DND-41 (cell line): ENCODE results near the gene DOCK9.

Experiments
- ATAC-seq: fragments of 200-7000 bp; cut with Tn5 transposase; 3 replicates; pipeline ENCODE4 v1.9.1; 2021; ENCODE audit warnings: low read depth; ENCODE audit not compliant: insufficient read depth
- DNase-seq: peaks from one replicate; pipeline ENCODE4 v3.0.0-alpha.2; 2020
- H2AFZ ChIP-seq: 2 replicates; pipeline ENCODE4 v1.6.0; 2012; ENCODE audit warnings: low read depth, low read length
- H3K27ac ChIP-seq: 2 replicates; pipeline ENCODE4 v1.5.1; 2012; ENCODE audit warnings: low read length, inconsistent platforms
- H3K27me3 ChIP-seq: fragments of 200-600 bp; sonication (generic); 2 replicates; pipeline ENCODE4 v1.6.0; 2012; ENCODE audit warnings: low read length, mild to moderate bottlenecking, inconsistent platforms; ENCODE audit not compliant: insufficient read depth, poor library complexity
- H3K36me3 ChIP-seq: 2 replicates; pipeline ENCODE4 v1.5.1; 2012; ENCODE audit warnings: low read length, inconsistent platforms; ENCODE audit not compliant: insufficient read depth
- H3K4me1 ChIP-seq: 2 replicates; pipeline ENCODE4 v1.5.1; 2012; ENCODE audit warnings: mild to moderate bottlenecking, low read length; ENCODE audit not compliant: insufficient read depth
- H3K4me2 ChIP-seq: 2 replicates; pipeline ENCODE4 v1.6.0; 2012; ENCODE audit warnings: mild to moderate bottlenecking, moderate library complexity, low read length, inconsistent platforms; ENCODE audit not compliant: insufficient read depth
- H3K4me3 ChIP-seq, 2 experiments: fragments of 200-600 bp in 1 of 2; shearing (Covaris generic) in 1 of 2; 2 replicates each; pipeline ENCODE4 v1.5.1; 2012 to 2016; ENCODE audit warnings: inconsistent platforms in 2 of 2, low read length in 2 of 2, mild to moderate bottlenecking in 2 of 2, low read depth in 1 of 2, moderate library complexity in 1 of 2
- H3K79me2 ChIP-seq: 2 replicates; pipeline ENCODE4 v1.6.0; 2012; ENCODE audit warnings: low read length, inconsistent platforms; ENCODE audit not compliant: insufficient read depth
- H3K9ac ChIP-seq: 2 replicates; pipeline ENCODE4 v1.6.0; 2012; ENCODE audit warnings: low read depth, mild to moderate bottlenecking, inconsistent platforms, low read length, moderate library complexity
- H3K9me3 ChIP-seq: 2 replicates; pipeline ENCODE4 v1.5.1; 2012; ENCODE audit warnings: low read length, moderate library complexity, mild to moderate bottlenecking, inconsistent platforms; ENCODE audit not compliant: insufficient read depth, severe bottlenecking
- H4K20me1 ChIP-seq: 2 replicates; pipeline ENCODE4 v1.6.0; 2012; ENCODE audit warnings: low read length; ENCODE audit not compliant: insufficient read depth
- CTCF ChIP-seq: IDR thresholded peaks from 2 replicates; pipeline ENCODE4 v1.5.1; 2012; ENCODE audit warnings: borderline replicate concordance, low read length, moderate library complexity, mild to moderate bottlenecking; ENCODE audit not compliant: poor library complexity, severe bottlenecking; ENCODE audit errors: extremely low read depth
- EZH2 ChIP-seq: IDR thresholded peaks from 3 replicates; pipeline ENCODE4 v1.6.1; 2012; ENCODE audit warnings: borderline replicate concordance, low read depth, mild to moderate bottlenecking, moderate library complexity, low read length, inconsistent platforms; ENCODE audit not compliant: severe bottlenecking

The DOCK9 gene

DNA sequence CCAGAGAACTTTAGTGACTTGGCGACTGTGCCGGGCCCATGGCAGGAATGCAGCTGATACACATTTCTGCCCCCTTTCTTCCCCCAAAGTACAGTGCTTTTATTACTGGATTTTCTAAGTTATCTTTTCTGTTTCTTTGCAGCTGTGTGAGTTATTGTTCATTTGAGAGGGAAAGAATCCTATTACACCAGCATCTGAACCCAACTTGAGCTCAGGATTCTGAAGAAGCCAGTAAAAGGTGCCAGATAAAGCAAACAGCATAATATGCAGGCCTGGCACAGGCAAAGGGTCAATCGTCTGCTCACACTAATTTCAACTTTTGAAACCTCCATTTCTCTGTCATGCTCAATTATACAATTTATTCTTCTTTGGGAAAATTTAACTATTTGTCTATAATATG is 93.9 kb downstream of the DOCK9 start:
- Histone ChIP-seq H3K27me3 (no peaks in the 10 kb centered on the region), H3K79me2 (no peaks in the 10 kb centered on the region), H3K9me3 (no peaks in the 10 kb centered on the region), H3K4me2 (no peak overlapping the region), H3K27ac (no peak overlapping the region), H4K20me1 (no peaks in the 10 kb centered on the region), H3K4me1 (no peaks in the 10 kb centered on the region), H3K36me3 (peaks cover 67% of the 10 kb centered on the region), H3K4me3 (no peak overlapping the region), H2AFZ (no peak overlapping the region), H3K9ac (no peak overlapping the region)
- TF ChIP-seq CTCF, result no peak
- TF ChIP-seq EZH2, result no peak
- DNase-seq (no peak), ATAC-seq (no peak)

GRCh38 chr13:98881390-98881789 is 96.5 kb downstream of the DOCK9 start:
- H3K27me3 ChIP-seq, result no peaks in the 10 kb centered on the region
- no peaks in the 10 kb centered on the region for H3K79me2 ChIP-seq
- no peak overlapping the region for H3K9ac ChIP-seq
- H3K4me1 ChIP-seq, result no peaks in the 10 kb centered on the region
- no peaks in the 10 kb centered on the region for H3K9me3 ChIP-seq
- no peaks in the 10 kb centered on the region for H4K20me1 ChIP-seq
- H3K36me3 ChIP-seq, result peaks cover 74% of the 10 kb centered on the region
- no peak overlapping the region for H3K4me3 ChIP-seq
- ATAC-seq (no peak), DNase-seq (no peak)
- no peak overlapping the region for H3K27ac ChIP-seq
- no peak overlapping the region for H2AFZ ChIP-seq
- H3K4me2 ChIP-seq, result no peak overlapping the region
- TF ChIP-seq EZH2, result no peak
- TF ChIP-seq CTCF, result no peak

GRCh38 chr13:98880677-98881076 is 97.2 kb downstream of the DOCK9 start:
- DNase-seq (no peak), ATAC-seq (no peak)
- TF ChIP-seq EZH2 (no peak), CTCF (no peak)
- Histone ChIP-seq H3K36me3 (peaks cover 72% of the 10 kb centered on the region), H3K4me2 (no peak overlapping the region), H3K9me3 (no peaks in the 10 kb centered on the region), H3K27ac (no peak overlapping the region), H3K9ac (no peak overlapping the region), H4K20me1 (no peaks in the 10 kb centered on the region), H3K79me2 (no peaks in the 10 kb centered on the region), H2AFZ (no peak overlapping the region), H3K4me3 (no peak overlapping the region), H3K27me3 (no peaks in the 10 kb centered on the region), H3K4me1 (no peaks in the 10 kb centered on the region)

DNA sequence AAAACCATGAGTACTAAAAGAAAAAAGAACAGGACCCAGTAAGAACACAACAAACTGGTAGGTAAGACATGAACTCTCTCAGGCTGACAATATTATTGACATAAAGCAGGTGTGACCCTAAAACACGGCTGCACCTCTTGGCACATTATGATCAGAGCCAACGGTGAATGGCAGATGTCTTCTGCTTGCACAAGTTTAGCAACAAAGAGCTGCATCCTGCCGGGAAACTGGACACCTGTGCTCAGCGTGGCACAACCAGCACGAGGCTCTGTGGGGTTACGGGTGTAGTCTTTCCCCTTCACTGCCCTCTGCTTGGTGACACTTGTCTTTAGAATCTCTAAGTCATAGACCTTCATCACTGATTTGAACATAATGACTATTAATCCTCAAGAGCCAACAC is 97.9 kb downstream of the DOCK9 start:
- Histone ChIP-seq H3K36me3 (peaks cover 75% of the 10 kb centered on the region), H3K79me2 (no peaks in the 10 kb centered on the region), H2AFZ (no peak overlapping the region), H3K27ac (no peak overlapping the region), H3K9ac (no peak overlapping the region), H3K4me1 (no peaks in the 10 kb centered on the region), H3K27me3 (no peaks in the 10 kb centered on the region), H3K4me3 (no peak overlapping the region), H3K9me3 (peaks cover under 1% of the 10 kb centered on the region), H3K4me2 (no peak overlapping the region), H4K20me1 (no peaks in the 10 kb centered on the region)
- DNase-seq (no peak), ATAC-seq (no peak)
- TF ChIP-seq CTCF, result no peak
- no peak for TF ChIP-seq EZH2
